HG03565 (cell line): ENCODE data around the gene SYNE3.
A peak's percentile ranks its signal among the peaks of the same experiment; 100 is the strongest.
"Not testable (repeated sequence)": the region's sequence is repeated elsewhere in the genome, so short reads cannot be mapped to it uniquely, and the experiment has no call there.

Experiments
- ATAC-seq: cut with Tn5 transposase; IDR thresholded peaks from one replicate; pipeline ENCODE4 v1.9.1; 2021; ENCODE audit warnings: mild to moderate bottlenecking, moderate library complexity; ENCODE audit not compliant: unreplicated experiment

The SYNE3 gene

DNA sequence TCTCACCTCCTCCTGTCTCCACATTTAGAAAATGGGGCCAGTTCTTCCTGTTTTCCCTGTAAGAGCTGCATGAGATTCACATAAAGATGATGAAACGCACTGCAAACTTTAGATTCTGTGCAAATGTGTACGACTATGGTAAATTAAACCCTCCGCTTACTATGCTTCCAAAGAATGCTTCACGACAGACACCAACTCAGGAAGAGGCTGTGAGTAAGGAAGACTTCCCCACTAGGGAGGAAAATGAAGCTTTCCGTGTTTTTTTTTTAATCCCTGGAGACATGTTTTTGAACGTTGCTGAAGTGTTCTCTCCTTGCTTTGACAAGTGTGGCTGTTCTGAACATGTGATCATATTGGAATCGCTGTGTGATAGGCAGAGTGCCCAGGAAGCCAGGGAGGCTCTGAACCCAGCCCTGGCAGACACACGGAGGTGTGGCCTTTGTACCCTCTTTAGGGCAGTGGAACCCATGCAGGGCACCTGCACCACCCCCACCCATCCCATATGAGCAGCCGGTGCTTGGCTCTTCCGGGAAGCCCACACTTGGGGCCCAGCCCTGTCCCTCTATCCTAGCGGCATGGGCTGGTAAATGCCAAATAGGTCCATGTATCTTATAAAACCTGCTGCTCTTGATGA is 7.5 kb upstream of the SYNE3 start:
- ATAC-seq: no peak

DNA sequence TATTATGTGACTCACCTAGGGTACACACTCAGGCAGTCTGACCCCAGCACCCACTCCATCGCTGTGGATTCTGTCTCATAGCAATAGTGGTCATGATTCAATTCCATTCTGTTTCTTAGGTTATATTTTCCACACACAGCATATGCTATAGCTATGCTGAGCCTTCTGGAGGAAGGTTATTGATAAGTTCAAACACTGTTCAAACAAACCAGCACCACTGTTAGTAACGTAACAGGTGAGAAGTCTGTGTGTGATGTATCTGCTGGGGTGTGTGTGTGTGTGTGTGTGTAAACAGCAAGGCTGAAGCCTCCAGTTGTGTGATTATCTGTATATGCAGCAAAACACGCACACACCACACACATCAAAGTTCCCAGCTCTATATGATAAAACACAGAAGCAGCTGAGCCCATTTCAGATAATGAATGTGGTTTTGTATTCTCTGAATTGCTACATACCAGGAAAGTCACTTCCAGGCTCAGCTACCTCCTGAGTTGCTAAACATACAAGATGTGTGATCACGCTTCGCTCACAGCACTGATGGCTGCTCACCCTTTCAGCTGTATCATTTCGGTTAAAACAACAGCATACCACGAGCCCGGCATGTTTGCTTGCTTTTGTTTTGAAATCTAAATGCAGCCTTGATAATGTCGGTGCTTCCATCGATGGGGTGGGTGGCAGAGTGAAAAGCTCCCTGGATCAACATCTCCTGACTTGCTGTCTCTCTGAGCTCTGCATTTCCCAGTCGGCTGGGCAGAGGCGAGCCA is 6.8 kb upstream of the SYNE3 start:
- no peak for ATAC-seq

DNA sequence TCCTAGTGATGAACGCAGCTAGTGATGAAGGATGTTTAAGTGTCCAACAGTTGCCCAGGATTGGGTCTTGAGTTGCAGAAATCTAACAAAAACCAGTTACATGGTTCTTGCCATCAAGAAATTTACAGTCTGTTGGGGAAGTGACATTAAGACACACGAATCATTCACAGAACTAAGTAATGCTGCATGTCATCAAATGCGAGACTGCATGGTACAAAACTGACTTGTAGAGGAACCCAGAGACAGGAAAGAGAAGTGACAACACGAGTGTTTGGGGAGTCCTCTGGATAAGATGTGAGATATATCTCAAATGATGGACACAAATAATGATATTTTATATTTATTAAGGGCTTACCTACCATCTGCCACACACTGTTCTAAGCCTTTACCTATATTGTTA is 6.1 kb upstream of the SYNE3 start:
- ATAC-seq: no peak

DNA sequence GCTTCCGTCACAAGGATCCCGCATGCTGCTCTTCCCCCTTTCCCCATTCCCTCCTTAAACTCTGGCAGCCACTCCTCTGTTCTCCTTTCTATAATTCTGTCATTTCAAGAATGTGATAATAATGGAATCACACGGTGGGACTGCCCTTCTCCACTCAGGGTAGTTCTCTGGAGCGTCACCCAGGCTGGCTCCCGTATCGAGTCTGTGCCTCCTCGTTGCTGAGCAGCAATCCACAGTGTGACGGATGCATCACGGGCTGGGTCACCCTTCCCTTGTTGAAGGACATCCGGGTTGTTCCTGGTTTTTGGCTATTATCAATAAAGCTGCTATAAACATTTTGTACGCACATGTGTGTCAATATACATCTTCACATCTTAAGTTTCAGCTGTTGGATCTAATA is 5.7 kb upstream of the SYNE3 start:
- ATAC-seq: no peak

DNA sequence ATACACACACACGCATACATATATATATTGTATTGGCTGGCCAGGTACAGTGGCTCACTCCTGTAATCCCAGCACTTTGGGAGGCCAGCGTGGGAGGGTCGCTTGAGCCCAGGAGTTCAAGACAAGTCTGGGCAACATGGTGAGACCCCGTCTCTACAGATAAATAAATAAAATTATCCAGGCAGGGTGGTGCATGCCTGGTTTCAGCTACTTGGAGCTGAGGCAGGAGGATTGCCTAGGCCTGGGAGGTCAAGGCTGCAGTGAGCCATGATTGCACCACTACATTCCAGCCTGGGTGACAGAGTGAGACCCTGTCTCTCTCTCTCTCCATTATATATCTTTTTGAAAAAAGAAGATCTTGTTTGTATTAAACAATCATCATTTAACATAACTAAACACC is 4.6 kb upstream of the SYNE3 start:
- no peak for ATAC-seq

DNA sequence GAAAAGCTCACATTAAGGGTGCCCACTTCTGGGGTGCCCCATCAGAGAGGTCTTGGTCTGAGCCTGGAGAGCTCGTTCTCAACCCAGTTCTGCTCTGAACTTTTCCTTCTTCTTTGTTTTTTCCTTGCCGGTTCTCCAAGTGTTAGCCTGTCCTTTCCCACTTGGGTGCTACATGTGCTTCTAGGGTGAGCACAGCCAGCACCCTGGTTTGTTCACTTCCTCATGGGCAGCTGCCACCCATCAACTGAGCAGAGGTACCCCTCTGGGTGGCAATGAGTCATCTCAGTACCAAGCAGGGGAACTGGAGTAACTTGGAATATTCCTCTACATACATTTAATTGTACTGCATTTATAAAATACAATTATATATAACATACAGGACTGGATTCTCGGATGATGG is 3.9 kb upstream of the SYNE3 start:
- ATAC-seq: no peak

DNA sequence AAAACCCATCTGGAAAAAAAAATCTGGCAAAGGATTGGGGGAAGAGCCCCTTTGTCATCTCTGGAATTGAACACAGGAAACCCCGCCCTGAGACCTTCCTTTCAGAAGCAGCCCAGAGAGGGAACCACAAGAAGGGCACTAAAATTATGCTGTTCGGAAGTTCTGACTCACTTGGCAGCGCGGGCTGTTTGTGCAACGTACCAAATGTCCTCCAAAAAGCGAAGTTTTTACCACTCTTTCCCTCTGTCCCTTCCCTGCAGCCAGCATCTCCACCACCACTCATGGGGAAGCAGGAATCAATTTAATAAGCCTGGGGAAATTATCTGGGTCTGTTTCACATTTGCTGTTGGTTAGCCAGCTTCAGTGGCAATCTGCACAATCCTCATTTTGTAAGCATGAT is 3.2 kb upstream of the SYNE3 start:
- ATAC-seq: no peak

DNA sequence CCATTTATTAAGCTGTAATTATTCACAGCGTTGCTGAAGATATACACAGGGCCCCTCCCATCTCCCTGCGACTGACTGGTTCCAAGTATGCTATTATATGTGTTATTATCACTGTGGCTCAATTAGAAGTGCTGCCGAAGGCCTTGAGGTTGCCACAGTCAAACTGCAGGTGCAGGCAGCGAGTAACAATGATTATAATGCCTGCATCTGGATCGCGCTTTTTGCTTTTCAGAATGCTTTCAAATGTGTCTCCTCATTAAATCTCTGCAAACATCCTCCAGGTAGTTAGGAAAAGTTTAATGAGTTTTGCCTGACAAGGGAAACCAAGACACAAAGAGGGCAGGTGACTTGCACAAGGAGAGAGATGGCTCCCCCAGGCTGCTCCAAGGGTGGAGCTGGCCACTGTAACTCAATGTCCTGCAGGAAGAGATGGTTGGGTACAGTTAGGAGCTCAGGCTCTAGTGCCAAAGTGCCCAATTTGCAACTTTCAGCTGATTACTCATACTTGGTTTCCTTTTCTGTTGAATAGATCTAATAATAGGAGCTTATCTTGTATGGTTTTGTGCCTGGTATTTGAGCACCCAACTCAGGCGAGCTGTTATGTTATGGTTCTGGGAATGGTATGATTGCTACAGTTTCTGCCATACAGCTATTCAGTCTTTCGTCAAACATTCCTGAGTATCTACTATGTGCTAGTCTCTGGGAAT is 1.7 kb upstream of the SYNE3 start:
- no peak for ATAC-seq

DNA sequence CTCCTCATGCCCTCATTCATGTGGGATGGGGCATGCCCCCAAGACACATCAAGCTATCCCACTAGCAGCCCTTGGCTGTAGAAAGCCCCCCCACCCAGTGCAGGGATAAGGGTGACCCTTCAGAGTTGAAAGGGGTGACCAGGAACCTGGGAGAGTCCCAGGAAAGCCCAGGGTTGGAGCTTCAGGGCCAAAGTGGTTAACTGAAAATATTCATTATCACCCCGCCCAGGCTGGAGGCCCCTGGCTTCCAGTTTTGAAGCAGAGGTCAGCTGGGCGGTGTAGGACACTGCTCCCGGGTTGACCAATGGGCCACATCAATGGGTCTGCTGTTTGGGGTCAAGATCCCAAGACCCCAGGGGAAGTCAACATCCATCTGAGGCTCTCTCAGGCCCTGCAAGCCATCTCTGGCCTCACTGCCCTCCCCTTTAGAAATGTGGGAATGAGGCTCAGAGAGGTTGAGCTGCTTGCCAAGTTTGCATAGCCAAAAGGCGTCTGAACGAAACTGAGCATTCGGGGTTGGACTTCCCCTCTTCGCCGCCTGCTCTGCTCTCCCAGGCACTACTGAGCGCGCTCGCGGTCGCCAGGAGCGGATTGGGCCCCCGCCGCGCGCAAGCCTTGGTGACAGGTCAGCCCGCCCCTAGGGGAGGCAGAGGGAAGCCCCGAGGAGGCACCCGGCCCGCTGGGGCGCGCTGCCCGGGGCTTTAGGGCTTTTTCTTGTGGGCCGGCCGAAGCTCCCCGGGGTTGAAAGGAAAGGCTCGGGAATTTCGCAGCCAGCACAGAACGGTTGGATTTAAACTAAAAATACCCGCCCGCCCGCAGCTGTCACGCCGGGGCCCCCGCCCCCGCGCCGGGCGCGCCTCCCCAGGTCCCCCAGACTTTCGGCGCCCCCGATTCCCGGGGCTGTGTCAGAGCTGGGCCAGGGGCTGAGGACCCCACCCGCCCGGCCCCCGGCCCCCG is 576 bp downstream of the SYNE3 start:
- ATAC-seq: peak; percentile 67

DNA sequence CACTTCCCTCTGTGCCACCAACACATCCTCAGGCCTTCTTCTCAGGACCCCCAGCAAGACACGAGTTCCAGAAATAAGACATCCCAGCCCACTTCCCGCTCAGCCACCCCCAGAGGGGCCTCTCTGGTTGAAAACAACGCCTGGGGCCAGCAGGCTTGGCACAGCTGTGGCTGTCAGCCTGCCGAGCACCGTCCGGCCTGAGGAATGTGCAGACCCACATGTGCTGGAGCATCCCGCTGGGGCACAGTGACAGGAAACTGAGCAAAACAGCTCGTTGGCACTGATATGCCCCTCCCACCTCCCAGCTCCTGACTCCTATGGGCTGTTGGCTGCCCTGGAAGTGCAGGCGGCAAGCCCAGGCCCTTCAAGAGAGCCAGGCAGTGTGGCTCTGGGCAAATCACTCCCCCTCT is 1.4 kb downstream of the SYNE3 start:
- ATAC-seq: no peak

DNA sequence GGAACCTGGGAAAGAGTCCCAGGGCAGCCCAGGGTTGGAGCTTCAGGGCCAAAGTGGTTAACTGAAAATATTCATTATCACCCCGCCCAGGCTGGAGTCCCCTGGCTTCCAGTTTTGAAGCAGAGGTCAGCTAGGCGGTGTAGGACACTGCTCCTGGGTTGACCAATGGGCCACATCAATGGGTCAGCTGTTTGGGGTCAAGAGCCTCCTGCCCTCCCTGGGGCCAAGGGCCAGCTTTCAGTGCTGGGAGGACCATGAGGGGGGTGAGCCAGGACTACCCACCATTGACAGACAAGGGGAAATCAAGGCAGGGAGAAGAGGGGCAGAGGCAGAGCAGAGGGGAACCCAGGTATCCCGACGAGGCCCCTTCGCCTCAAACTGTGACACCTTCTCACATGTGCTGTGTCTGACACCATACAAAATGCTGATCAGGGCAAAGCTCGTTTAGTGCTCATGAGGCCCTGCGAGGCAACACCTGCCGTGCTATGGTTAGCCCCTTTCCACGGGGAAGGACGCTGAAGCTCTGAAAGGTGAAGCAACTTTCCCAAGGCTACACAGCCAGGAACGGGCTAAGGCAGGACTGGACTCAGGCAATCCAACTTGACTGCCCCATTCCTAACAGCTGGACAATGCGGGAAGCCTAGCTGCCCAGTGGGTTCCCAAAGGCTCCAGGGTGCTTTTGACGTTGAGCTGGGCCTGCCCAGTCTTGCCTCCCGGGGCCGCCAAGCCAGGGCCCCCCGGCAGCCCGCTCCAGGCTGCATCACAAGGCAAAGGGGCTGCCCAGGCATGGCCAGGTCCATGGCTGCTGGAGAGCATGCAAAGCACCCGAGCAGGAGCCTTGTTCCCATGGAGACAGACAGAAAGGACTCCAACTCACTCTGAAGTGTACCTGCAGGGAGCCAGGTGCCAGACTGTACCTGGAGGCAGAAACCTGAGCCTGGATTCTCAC is 2.0 kb downstream of the SYNE3 start:
- ATAC-seq: no peak

DNA sequence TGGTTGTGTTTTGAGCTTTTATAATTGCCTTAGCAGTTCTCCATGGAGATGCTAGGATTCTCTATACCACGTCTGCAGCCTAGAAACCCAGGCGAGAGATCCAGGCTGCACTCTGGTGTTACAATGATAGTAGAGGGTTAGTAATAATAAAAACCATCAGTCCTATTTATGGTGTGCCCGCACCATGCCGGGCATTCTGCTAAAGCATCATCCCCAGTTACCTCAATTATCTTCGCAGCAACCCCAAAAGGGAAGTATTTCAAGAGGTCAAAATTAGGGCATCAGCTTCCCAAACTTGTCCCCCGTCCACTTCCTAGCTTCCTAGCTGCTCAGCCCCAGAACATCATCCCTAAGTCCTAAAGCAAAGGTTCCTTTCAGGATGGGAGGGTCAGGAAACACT is 3.2 kb downstream of the SYNE3 start:
- no peak for ATAC-seq

DNA sequence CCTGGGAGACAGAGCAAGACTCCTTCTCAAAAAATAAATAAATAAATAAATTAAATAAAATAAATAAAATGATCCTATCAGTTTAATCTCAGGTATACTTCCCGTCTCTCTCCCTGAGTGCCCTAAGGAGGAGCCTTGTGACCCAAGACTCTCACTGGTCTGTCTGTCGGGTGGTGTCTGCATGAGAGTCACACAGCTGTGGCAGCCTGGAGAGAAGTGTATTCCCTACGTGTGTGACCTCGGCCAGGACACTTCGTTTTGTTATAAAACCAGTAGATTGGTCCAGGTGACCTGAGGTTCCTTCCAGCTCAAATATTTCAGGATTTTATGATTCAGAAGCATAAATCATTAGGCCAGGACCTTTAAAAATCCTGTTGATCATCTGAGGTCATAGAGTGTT is 4.8 kb downstream of the SYNE3 start:
- ATAC-seq: no peak

DNA sequence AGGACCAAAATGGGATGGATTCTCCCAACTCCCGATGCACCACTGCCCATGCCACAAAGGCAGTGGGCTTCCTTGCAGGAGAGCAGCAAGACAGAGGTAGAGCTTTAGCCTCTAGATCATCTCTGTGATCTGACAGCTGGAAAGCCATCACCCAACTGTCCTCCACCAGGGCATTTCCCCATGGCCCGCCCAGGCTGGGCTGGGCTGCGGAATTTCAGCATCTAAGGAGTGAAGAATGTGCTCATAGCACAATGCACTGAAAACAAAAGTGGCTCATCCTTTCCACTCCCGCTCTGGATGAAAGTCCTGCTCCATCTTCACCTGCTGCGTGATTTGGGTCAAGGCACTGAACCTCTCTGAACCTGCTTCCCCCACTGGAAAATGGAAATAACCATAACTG is 5.6 kb downstream of the SYNE3 start:
- no peak for ATAC-seq

DNA sequence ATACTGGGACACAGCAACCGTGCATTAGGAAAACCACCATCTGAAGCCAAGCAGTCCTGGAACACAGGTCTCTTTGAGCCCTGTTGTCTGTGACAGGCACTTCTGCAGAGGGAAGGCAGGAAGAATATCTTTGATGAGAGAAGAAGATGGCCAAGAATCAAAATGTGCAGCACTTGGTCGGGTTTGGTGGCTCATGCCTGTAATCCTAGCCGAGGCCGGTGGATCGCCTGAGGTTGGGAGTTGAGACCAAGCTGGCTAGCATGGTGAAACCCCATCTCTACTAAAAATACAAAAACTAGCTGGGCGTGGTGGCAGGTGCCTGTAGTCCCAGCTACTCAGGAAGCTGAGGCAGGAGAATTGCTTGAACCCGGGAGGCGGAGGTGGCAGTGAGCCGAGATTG is 6.1 kb downstream of the SYNE3 start:
- ATAC-seq: not testable (repeated sequence)

DNA sequence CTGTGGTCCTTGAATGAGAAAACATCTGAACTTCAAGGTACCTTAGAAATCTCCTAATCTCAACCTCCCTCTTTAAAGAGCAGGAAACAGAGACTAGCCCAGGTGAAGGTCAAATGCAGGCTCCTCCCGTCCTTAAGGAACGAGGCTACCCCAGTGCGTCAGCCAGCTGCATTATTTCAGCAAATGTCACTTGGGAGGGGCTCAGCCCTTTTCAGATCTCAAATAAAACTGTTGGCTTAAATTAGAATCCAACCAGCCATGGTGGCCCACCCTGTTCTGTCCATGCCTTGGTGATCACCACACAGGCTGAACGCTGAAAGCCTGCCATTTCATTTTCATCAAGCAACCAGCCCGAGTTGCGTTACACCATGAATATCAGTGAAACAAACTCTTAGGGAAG is 7.0 kb downstream of the SYNE3 start:
- ATAC-seq: no peak

DNA sequence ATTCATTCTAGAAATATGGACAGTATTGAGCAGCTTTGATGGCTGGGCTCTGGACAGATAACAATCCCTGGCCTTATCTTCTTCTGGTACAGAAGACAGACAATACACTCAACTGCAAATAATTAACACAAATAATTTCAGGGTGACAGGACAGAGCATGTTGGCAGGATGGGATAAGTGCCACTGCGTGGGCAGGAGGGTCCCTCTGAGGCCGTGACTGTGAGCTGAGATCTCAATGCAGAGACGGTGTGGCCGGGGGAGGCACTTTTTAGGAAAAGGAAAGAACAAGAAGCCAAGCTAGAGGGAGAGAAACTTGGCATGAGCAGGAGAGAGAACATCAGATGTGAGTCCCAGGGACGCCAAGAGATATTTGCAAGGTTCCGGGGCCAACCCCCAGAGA is 8.1 kb downstream of the SYNE3 start:
- no peak for ATAC-seq

DNA sequence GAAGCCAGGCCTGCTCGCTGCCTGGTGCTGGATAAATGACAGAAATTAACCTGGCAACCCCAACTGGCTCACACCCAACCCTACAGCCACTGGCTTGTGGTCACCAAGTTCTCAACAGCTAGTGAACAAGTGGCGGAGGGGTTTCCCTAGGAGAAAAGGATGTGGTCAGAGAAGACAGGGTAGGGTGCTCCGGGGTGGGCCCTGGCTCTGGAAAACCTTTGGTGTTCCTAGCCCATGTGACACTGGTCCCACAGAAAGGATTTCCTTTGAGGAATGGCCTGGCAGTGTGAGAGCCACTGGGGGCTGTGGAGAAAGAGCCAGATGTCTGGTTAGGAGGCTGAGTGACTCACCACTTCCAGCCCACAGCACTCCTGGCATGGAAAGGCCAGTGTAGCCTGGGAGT is 8.7 kb downstream of the SYNE3 start:
- no peak for ATAC-seq

DNA sequence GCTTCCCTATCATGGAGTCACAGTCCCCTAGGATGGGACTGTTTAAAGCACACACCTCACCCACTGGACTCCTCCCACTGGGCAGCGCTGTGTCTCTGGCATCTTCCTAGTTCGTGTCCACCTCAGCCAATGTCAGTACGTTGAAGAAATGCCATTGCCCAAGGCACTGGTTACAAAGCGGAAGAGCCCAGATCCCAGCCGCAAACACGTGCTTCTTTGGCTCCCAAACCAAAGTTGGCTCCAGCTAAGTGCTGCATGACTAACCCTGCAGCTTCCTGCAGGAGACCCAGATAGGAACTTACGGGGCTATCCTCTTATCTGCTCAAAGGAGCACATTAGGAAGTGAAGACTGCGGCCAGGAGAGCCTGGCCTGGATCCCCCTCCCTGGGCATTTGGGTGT is 9.3 kb downstream of the SYNE3 start:
- ATAC-seq: no peak

DNA sequence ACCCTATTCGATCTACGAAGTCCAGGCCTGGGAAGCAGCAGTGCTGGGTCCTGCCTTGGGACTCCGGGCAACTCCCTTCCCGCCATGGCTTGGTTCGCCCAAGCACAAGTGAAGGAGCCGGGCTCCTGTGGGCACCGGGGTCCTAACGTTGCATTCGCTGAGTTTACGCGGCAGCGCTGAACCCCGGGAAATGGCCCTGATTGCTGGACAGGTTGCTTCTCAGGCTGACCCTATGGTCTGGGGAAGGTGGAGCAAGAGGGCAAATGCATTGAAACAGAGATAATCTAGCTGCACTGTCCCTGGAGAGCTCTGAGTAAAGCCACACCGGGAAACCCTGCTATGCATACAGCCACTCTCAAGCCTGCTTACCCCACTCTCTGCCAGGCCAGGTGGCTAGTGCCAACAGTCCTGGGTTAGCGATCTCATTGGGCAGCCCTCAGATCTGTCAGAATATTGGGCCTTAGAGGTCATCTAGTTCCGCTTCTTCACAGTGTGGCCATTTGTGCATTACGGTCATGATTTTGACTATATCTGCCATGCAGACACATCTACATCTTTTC is 11.3 kb downstream of the SYNE3 start:
- no peak for ATAC-seq
